Testis (tissue), 2 donors: Measurements from ENCODE around the gene TM4SF18.

Experiments
- CTCF ChIP-seq, 3 experiments: fragments of 450-650 bp in 2 of 3; fragments of 200-600 bp in 1 of 3; sonication (generic) in 1 of 3; IDR thresholded peaks; one replicate each; pipeline ENCODE4 v1.5.1; 2016 to 2019; ENCODE audit warnings: antibody characterized with exemption in 3 of 3, mild to moderate bottlenecking in 2 of 3, moderate library complexity in 1 of 3
- POLR2A ChIP-seq: fragments of 450-650 bp; IDR thresholded peaks from one replicate; pipeline ENCODE4 v1.6.1; 2017; ENCODE audit warnings: antibody characterized with exemption, mild to moderate bottlenecking, moderate library complexity

- TF ChIP-seq CTCF (IDR thresholded peaks at IDR 0.05), result no peak
- TF ChIP-seq POLR2A, result no peak
Measured at GRCh38 chr3:149366941-149367840, 33.8 kb upstream of the TM4SF18 start.
